Upper lobe of left lung (tissue), 6 donors: ENCODE data around the gene GK. TPM values are rescaled to one million over a fixed set of nuclear protein-coding genes. Genes with fewer than 3 reads are reported as not detected.
"Not testable (repeated sequence)": the region's sequence is repeated elsewhere in the genome, so short reads cannot be mapped to it uniquely, and the experiment has no call there.

Experiments used
- ATAC-seq, 2 donors: fragments of 200-7000 bp; cut with Tn5 transposase; one replicate each; pipeline ENCODE4 v1.9.1; 2022; ENCODE audit warnings: mild to moderate bottlenecking in 2 of 2, moderate library complexity in 2 of 2; ENCODE audit not compliant: low FRiP score in 2 of 2
- DNase-seq, 2 donors: peaks; one replicate each; pipeline ENCODE4 v3.0.0-alpha.2; 2019 to 2020
- H3K27ac ChIP-seq, 4 donors: fragments of 200-600 bp; sonication (generic); one replicate each; pipeline ENCODE4 v1.5.1; 2016 to 2019
- H3K27me3 ChIP-seq, 4 donors: fragments of 200-600 bp; sonication (generic); one replicate each; pipeline ENCODE4 v1.5.1; 2017 to 2019
- H3K36me3 ChIP-seq, 4 donors: fragments of 200-600 bp; sonication (generic); one replicate each; pipeline ENCODE4 v1.5.1; 2016 to 2019
- H3K4me1 ChIP-seq, 4 donors: fragments of 200-600 bp; sonication (generic); one replicate each; pipeline ENCODE4 v1.5.1; 2018 to 2019
- H3K4me3 ChIP-seq, 4 donors: fragments of 200-600 bp; sonication (generic); one replicate each; pipeline ENCODE4 v1.5.1; 2017 to 2019; ENCODE audit warnings: mild to moderate bottlenecking in 2 of 4, moderate library complexity in 1 of 4
- H3K9me3 ChIP-seq, 4 donors: fragments of 200-600 bp; sonication (generic); one replicate each; pipeline ENCODE4 v1.5.1; 2018 to 2019
- CTCF ChIP-seq, 6 experiments: fragments of 450-650 bp in 4 of 6; fragments of 200-600 bp in 2 of 6; sonication (generic) in 2 of 6; IDR thresholded peaks; one replicate each; pipeline ENCODE4 v1.5.1; 2016 to 2019; ENCODE audit warnings: antibody characterized with exemption in 6 of 6
- EP300 ChIP-seq, 4 donors: sonication (generic); formaldehyde crosslinking; IDR thresholded peaks; one replicate each; pipeline ENCODE4 v1.5.1; 2017; ENCODE audit warnings: antibody characterized with exemption in 4 of 4, control low read depth in 2 of 4
- POLR2A ChIP-seq, 4 donors: fragments of 450-650 bp; IDR thresholded peaks; one replicate each; pipeline ENCODE4 v1.5.1; 2016 to 2017; ENCODE audit warnings: antibody characterized with exemption in 4 of 4, mild to moderate bottlenecking in 2 of 4
- POLR2AphosphoS5 ChIP-seq, 2 donors: sonication (generic); formaldehyde crosslinking; IDR thresholded peaks; one replicate each; pipeline ENCODE4 v1.5.1; 2017; ENCODE audit warnings: antibody characterized with exemption in 2 of 2
- WGBS, 2 donors: methylation state at CpG; one replicate each; pipeline ENCODE4 v1.1.5; 2017 to 2018; 5-methylcytosine and 5-hydroxymethylcytosine counted together
- total RNA-seq, 6 donors: library from RNA; depleted of rRNA in 4 of 6; stranded (reverse); fragments of >200 nt in 4 of 6; gene quantifications; one replicate each; pipeline versions ENCODE4 v1.1.0 to v1.2.1, GENCODE V29; 2016 to 2021
- donor health status: DM: no; HTN: no; CAD: no; lungs with moderate emphysema.
- donor health status: DM: no; HTN: yes; CAD: no; lungs with severe emphysema.

The GK gene
- total RNA-seq, 6 donors from 2014 or later, result 19.6 to 63.9 (median 32.2) TPM

- DNase-seq, result no peak
- Histone ChIP-seq H3K27ac (no peak overlapping the region), H3K27me3 (no peaks in the 10 kb centered on the region), H3K4me1 (no peaks in the 10 kb centered on the region), H3K36me3 (no peaks in the 10 kb centered on the region), H3K9me3 (no peaks in the 10 kb centered on the region), H3K4me3 (no peak overlapping the region)
- no peak for ATAC-seq
- no peak for TF ChIP-seq CTCF (IDR thresholded peaks at IDR 0.05)
- TF ChIP-seq EP300 (IDR thresholded peaks at IDR 0.05), result no peak
- no peak for TF ChIP-seq POLR2A (IDR thresholded peaks at IDR 0.05)
- TF ChIP-seq POLR2AphosphoS5 (IDR thresholded peaks at IDR 0.05), result no peak
- 88 to 93% methylated on average over 6 to 11 of the region's 11 CpGs for WGBS, 2 donors
Measured at GRCh38 chrX:30748342-30748960, 95.2 kb downstream of the GK start.

GRCh38 chrX:30751497-30751896, 98.3 kb downstream of the GK start:
- no peak overlapping the region for H3K4me3 ChIP-seq
- no peaks in the 10 kb centered on the region for H3K36me3 ChIP-seq
- H3K9me3 ChIP-seq, result no peaks in the 10 kb centered on the region
- no peaks in the 10 kb centered on the region for H3K4me1 ChIP-seq
- no peak overlapping the region for H3K27ac ChIP-seq
- DNase-seq (no peak), ATAC-seq (no peak)
- no peak for TF ChIP-seq EP300 (IDR thresholded peaks at IDR 0.05)
- TF ChIP-seq POLR2A (IDR thresholded peaks at IDR 0.05), result no peak
- TF ChIP-seq POLR2AphosphoS5 (IDR thresholded peaks at IDR 0.05), result no peak
- TF ChIP-seq CTCF (IDR thresholded peaks at IDR 0.05), result no peak
- WGBS, 2 donors, result 83 to 92% methylated on average over 3 of the region's 3 CpGs
- no peaks in the 10 kb centered on the region for H3K27me3 ChIP-seq

GRCh38 chrX:30762755-30763154, 109.5 kb downstream of the GK start:
- no peaks in the 10 kb centered on the region for H3K36me3 ChIP-seq
- whole genome bisulfite sequencing, 2 donors, result 52% methylated on average over 3 of the region's 3 CpGs

GRCh38 chrX:30773764-30774163, 120.5 kb downstream of the GK start:
- H3K36me3 ChIP-seq, ATAC-seq, H3K27ac ChIP-seq, H3K4me1 ChIP-seq, H3K4me3 ChIP-seq, H3K9me3 ChIP-seq, H3K27me3 ChIP-seq, DNase-seq: not testable (repeated sequence)
- WGBS, 2 donors, result 85 to 92% methylated on average over 7 of the region's 7 CpGs

More at GRCh38 chrX:30762755-30763154, 109.5 kb downstream of the GK start:
- DNase-seq (no peak), ATAC-seq (no peak)
- no peak for TF ChIP-seq CTCF (IDR thresholded peaks at IDR 0.05)
- no peak for TF ChIP-seq POLR2AphosphoS5 (IDR thresholded peaks at IDR 0.05)
- Histone ChIP-seq H3K27ac (no peak overlapping the region), H3K4me3 (no peak overlapping the region), H3K4me1 (no peaks in the 10 kb centered on the region), H3K27me3 (no peaks in the 10 kb centered on the region), H3K9me3 (no peaks in the 10 kb centered on the region)

GRCh38 chrX:30777575-30777974, 124.4 kb downstream of the GK start:
- H3K4me1 ChIP-seq, result no peaks in the 10 kb centered on the region
- TF ChIP-seq CTCF (IDR thresholded peaks at IDR 0.05) (no peak), POLR2A (IDR thresholded peaks at IDR 0.05) (no peak), EP300 (IDR thresholded peaks at IDR 0.05) (no peak), POLR2AphosphoS5 (IDR thresholded peaks at IDR 0.05) (no peak)
- H3K27ac ChIP-seq, result no peak overlapping the region
- no peaks in the 10 kb centered on the region for H3K9me3 ChIP-seq
- H3K4me3 ChIP-seq, result no peak overlapping the region
- ATAC-seq (no peak), DNase-seq (no peak)
- H3K36me3 ChIP-seq, result no peaks in the 10 kb centered on the region
- H3K27me3 ChIP-seq, result no peaks in the 10 kb centered on the region
